Measurements from ENCODE around the gene PITPNC1.
A peak's percentile ranks its signal among the peaks of the same experiment; 100 is the strongest.
"Not testable (repeated sequence)": the region's sequence is repeated elsewhere in the genome, so short reads cannot be mapped to it uniquely, and the experiment has no call there.

The PITPNC1 gene

DNA sequence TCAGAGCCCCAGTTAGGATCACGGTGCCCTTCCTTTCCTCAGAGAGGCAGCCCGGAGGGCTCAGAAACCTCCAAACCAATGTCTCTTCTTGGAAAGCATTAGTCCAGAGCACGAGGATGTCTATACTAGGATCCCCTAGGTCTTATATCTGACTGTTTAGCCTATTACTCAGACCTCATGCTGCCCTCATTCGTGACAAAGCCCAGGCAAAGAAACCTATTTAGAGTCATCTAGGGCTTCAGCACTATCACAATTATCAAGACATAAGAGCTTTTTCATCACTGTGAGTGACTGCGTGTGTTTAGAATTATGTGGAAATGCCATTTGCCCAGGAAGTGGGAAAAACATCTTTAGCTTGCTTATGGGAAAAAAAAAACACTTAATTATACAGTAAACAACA is 180.8 kb downstream of the PITPNC1 start:
- DNase-seq = no peak

GRCh38 chr17:67558740-67559380 is 181.8 kb downstream of the PITPNC1 start:
- DNase-seq = peak; percentile 15

- peak; percentile 18 for DNase-seq
Observed at GRCh38 chr17:67559381-67559966, 182.4 kb downstream of the PITPNC1 start.

GRCh38 chr17:67562005-67562404 is 184.9 kb downstream of the PITPNC1 start:
- no peak for DNase-seq

DNA sequence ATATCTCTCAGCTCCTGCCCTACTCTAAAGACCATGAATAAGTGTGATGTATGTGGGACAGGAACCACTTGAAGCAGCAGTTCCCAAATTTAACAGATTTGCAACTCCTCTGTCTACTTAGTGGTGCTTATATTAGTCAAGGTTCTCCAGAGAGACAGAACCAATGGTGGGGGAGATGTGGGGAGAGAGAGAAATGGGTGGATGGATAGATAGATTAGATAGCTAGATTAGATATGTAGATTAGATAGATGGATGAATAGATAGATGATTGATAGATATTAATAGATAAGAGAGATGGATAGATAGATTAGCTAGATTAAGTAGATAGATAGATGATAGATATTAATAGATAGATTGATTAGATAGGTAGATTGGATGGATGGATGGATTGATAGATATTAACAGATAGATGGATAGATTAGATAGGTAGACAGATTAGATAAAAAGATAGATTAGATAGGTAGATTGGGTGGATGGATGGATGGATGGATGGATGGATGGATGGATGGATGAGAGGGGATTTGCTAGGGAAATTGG is 186.7 kb downstream of the PITPNC1 start:
- DNase-seq = no peak

- no peak for DNase-seq
Observed at GRCh38 chr17:67565068-67565467, 188.0 kb downstream of the PITPNC1 start.

GRCh38 chr17:67566656-67567055 is 189.6 kb downstream of the PITPNC1 start:
- no peak for DNase-seq

- no peak for DNase-seq
Observed at GRCh38 chr17:67569015-67569451, 192.0 kb downstream of the PITPNC1 start.

DNA sequence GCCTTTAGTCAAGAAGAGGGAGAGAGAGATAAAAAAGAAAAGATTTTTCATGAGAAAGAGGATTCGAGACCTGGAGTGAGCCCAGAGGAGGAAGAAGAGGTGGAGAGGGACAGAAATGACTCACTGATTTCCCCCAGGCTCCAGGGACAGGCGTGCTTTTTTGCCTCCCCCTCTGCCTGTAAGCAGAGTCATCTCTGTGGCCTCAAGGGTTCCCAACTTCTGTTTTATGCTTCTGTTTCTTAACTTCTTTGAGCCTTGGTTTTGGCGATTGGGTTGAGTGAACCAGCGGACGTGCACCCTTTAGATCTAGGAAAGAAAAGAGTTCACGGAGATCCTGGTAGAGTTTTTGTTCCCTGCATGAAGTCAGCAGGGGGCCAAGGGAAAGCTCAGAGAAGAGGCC is 192.8 kb downstream of the PITPNC1 start:
- DNase-seq = no peak

DNA sequence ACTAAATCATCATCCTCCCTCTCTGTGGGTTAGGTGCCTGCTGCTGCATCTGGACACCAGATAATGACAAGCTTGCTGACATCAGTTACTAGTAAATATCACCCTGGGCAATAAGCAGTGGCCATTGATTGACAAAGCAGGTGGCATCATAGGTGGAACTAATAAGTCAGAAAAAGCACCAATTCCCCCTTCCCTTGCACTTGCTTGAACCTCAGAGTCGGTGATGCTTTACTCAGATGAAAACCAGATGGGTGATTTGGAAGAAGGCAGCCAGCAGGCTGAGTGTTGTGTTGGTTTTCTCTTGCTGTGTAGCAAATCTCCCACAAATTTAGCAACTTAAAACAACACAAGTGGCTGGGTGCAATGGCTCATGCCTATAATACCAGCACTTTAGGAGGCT is 193.7 kb downstream of the PITPNC1 start:
- DNase-seq = no peak

GRCh38 chr17:67571478-67571877 is 194.4 kb downstream of the PITPNC1 start:
- DNase-seq = no peak

GRCh38 chr17:67573987-67574657 is 197.0 kb downstream of the PITPNC1 start:
- no peak for DNase-seq

GRCh38 chr17:67574658-67575293 is 197.7 kb downstream of the PITPNC1 start:
- DNase-seq = no peak

DNA sequence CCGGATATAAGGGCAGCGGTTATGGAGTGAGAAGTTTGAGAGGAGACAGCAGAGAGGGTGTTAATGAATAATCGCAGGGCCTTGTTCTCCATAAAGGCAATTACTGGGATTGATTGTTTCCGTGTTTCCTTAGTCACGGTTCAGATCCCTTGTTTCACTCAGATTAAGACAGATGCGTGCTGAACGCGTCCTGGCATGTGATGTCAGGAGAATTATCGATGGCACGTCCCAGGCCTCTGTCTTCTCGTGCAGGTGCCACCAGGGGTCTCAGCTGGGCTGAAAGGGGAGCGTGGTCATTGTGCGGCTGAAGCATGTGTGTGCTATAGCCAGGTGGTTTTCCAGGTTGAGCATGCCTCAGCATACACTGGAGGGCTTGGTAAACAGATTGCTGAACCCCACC is 198.2 kb downstream of the PITPNC1 start:
- DNase-seq = no peak

DNA sequence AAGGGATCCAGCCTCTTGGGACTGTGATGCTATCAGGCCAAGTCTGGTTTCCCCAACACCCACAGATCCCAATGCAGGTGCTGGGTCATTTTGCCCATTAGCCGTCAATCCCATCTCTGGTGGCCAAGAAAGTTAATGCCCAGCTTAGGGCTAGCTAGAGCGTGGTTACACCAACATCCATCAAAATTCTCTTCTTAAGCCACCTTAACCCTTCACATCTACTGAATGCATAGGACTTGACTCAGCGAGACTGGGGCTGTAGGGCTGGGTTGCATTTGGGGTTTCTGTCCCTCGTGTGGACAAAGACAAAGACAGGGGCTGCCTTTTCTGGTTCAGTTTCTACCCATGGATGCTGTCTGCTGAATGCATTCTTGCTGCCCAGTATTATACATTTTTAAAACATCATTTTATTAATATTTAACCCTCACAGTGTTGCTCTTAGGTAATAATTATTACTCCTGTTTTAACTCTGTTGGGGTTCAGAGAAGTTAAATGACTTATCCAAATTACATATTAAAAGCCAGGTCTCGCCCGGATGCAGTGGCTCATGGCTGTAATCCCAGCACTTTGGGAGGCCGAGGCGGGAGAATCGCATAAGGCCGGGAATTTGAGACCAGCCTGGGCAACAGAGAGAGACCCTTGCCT is 199.5 kb downstream of the PITPNC1 start:
- DNase-seq = no peak

DNA sequence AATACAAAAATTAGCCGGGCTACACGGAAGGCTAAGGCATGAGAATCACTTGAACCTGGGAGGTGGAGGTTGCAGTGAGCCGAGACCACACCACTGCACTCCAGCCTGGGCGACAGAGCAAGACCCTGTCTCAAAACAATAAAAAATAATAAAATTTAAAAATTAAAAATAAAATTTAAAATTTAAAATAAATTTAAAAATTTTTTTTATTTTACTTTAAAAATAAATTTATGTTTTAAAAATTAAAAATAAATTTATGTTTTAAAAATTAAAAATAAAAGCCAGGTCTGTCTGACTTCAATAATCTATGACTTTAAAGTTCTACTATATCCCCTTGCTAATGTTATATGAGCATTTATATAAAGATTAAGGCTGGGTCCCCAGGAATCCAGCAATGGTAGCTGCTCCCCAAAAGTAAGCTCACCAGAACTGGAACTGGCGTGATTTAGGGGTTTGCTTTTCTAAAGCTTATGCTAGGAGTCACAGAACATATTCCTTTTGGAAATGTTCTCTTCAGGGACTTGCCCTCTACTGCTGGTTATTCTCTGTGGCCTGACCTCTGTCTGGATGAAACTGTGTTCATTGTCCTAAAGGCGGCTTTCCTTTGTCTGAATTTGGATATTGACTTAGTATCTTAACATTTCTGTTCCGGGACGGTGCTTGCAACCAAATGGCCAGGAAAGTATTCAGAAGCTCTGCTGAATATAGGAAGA is 200.5 kb downstream of the PITPNC1 start:
- DNase-seq = no peak

GRCh38 chr17:67578142-67578457 is 201.0 kb downstream of the PITPNC1 start:
- no peak for DNase-seq

GRCh38 chr17:67578679-67579405 is 201.8 kb downstream of the PITPNC1 start:
- not testable (repeated sequence) for DNase-seq

GRCh38 chr17:67582673-67583081 is 205.6 kb downstream of the PITPNC1 start:
- no peak for DNase-seq

GRCh38 chr17:67585077-67585602 is 208.1 kb downstream of the PITPNC1 start:
- DNase-seq = no peak

DNA sequence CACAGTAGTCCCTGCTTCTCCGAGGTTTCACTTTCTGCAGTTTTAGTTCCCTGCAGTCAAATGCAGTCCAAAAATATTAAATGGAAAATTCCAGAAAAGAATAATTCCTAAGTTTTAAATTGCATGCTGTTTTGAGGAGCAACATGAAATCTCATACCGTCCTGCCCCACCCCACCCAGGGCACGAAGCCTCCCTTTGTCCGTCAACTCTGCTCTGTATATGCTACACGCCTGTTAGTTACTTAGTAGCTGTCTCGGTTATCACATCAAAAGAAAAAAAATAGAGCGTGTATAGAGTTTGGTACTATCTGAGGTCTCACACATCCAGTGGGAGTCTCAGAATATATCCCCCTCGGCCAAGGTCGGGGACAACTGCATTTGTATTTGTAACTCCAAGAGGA is 211.2 kb downstream of the PITPNC1 start:
- DNase-seq = no peak
